HAP-1 (cell line): ENCODE results near the gene ASCL2.

Experiments
- DNase-seq, 2 experiments: peaks; one replicate each; pipeline ENCODE4 v3.0.0-alpha.2; 2016 to 2020; ENCODE audit warnings: low spot score in 2 of 2
- H3K27me3 ChIP-seq: fragments of 250-450 bp; sonication (Bioruptor Pico); 2 replicates; pipeline ENCODE4 v1.5.1; 2020; ENCODE audit warnings: low read depth, mild to moderate bottlenecking, moderate library complexity
- H3K36me3 ChIP-seq: fragments of 250-450 bp; sonication (Bioruptor Pico); replicated peaks from 2 replicates; pipeline ENCODE4 v1.5.1; 2020; ENCODE audit warnings: mild to moderate bottlenecking
- H3K4me1 ChIP-seq: fragments of 250-450 bp; sonication (Bioruptor Pico); 2 replicates; pipeline ENCODE4 v1.5.1; 2020; ENCODE audit warnings: mild to moderate bottlenecking
- H3K4me3 ChIP-seq: fragments of 250-450 bp; sonication (Bioruptor Pico); 2 replicates; pipeline ENCODE4 v1.5.1; 2020; ENCODE audit warnings: mild to moderate bottlenecking, moderate library complexity
- H3K9me3 ChIP-seq: fragments of 250-450 bp; sonication (Bioruptor Pico); 2 replicates; pipeline ENCODE4 v1.5.1; 2020; ENCODE audit warnings: mild to moderate bottlenecking, moderate library complexity
- in situ Hi-C: fragments of 300-500 bp; cut with MboI; formaldehyde crosslinking; loops from 3 replicates; pipeline ENCODE4 v1.14.3; 2020; ENCODE audit warnings: low sequenced_read_pairs, inconsistent platforms, mixed read lengths

The ASCL2 gene

DNA sequence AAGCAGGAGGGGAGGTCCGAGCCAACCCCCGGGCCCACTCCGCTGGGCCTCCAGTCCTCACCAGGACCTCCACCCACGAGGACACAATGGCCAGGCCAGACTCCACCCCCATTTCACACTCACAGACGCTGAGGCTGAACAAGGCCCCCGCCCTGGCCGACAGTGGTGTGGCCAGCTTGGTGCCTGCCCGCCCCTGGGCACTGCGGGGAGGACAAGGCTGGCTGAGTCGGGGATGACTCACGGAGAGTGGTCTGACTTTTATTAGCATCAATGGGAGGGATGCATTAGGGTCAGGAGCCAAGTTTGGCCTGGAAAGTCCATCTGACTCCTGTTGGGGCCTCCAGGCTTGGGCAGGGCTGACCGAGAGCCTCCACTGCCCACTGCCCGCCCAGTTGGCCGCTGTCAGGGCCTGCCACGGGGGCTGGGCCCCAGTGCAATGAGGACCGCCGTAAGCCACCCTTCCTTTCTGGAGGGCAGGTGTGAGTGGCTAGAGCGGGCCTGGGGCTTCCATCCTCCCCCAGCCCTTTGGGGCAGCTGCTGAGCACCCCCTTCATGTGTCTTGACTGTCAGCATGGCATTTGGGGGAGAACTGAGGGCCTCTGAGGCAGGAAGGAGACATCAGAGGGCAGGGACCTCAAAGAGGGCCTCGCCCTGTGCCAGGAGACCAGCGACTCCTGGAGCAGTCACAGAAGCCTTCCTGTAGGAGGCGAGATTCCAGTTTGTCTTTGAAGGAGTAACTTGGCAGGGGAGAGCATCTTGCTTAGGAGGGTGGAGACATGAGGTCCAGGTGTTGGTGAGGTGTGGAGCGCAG, 42.0 kb upstream of the ASCL2 start:
- Histone ChIP-seq H3K4me1 (no peaks in the 10 kb centered on the region), H3K4me3 (no peak overlapping the region), H3K9me3 (no peaks in the 10 kb centered on the region), H3K27me3 (no peaks in the 10 kb centered on the region), H3K36me3 (no peaks in the 10 kb centered on the region)
- in situ Hi-C loops, result no loop called here
- no peak for DNase-seq

DNA sequence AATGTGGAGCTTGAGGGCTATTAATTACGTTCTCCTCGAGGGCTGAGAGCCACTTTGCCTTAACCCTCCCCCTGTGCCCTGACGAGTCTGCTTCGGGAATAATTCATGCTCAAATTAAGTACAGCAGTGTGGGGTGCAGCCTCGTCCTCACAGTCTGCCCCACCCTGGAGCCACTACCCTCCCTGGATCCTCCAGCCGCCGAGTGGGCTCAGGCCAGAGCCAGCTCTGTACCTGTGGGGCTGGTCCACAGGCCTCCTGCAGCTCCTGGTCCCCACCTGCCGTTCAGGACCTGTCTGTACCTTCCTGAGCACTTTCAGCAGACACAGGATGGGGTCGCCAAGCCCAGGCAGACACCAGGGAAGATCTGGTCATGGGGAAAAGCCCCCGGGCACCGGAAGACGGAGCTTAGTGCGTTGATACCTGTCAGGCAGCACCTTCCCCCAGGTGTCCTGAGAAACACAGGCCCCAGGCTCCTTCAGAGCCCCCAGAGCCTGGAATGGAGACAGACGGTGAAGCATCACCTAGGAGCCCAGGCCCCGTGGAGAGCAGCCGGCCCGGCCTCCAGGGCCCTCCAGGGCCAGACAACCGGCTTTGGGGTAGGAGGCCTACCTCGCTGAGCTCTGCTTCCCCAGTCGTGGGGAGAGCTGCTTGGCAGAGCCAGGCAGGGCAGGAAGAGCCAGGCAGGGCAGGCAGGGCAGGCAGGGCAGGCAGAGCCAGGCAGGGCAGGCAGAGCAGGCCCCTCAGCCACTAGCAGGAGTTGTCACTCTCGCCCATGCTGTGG, 41.2 kb upstream of the ASCL2 start:
- in situ Hi-C loops, result no loop called here
- no peaks in the 10 kb centered on the region for H3K4me1 ChIP-seq

DNA sequence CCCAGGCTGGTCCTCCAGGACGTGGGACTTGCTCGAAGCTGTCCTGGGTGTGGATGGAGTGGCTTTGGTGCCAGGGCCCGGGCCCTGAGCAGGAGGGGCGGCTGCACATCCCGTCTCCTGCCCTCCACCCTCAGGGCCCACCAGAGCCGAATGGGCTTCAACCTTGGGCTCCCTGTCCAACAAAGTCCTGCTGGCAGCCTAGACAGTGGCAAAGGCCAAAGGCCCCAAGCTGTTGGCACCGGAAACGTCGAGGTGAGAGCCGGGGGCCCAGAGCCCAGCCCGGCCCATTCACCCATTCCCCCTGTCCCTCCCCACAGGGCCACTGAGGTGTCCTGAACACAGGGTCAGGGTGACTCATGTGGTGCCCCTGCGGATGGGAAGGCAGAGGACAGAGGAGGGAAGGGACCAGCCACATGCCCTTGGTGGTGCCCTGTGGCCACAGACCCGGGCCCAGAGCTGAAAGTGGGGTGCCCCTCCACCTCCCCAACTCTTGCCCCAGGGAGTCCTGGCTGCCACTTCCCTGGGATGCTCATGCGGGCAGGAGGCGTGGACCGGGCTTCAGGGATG, 40.5 kb upstream of the ASCL2 start:
- Histone ChIP-seq H3K4me1 (no peaks in the 10 kb centered on the region), H3K36me3 (no peaks in the 10 kb centered on the region), H3K9me3 (no peaks in the 10 kb centered on the region), H3K27me3 (no peaks in the 10 kb centered on the region), H3K4me3 (no peak overlapping the region)
- in situ Hi-C loops, result no loop called here
- DNase-seq, result no peak

More for the DNA sequence above, 41.2 kb upstream of the ASCL2 start:
- H3K27me3 ChIP-seq, result no peaks in the 10 kb centered on the region
- no peaks in the 10 kb centered on the region for H3K9me3 ChIP-seq
- H3K4me3 ChIP-seq, result no peak overlapping the region
- DNase-seq, result no peak
- no peaks in the 10 kb centered on the region for H3K36me3 ChIP-seq

DNA sequence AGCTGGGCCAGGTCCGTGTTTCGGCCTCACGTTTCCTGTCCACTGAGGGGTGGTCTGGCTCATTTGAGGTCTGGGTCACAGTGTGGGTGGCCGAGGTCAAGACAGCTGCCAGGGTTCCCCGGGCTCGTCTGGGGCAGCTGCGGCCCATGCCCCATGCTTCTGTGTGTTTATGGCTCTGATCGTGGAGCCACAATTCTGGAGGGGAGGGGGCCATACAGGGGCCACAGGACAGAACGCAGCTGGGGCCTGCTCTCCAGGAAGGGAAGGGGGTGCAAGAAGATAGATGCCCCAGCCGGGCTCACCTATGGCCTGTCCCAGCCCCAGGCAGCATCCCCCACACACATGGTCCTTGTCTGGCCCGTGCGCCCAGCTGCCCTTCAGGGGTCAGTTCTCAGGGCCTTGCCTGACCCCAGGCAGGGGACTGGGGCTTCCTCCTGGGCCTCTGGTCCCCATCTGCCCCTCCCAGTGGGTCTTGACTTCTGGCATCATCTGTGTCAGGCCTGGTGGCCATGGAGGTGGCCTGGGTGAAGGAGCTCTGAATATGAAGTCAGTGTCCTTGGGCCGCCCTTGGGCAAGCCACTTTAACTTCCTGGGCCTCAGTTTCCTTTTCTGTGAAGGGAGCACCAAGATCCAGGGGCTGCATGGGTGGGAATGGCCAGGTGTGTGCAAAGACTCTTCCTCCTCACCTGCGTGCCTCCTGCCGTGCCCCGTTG, 39.8 kb upstream of the ASCL2 start:
- H3K9me3 ChIP-seq, result no peaks in the 10 kb centered on the region
- in situ Hi-C loops, result no loop called here
- DNase-seq, result no peak
- no peak overlapping the region for H3K4me3 ChIP-seq
- no peaks in the 10 kb centered on the region for H3K36me3 ChIP-seq
- no peaks in the 10 kb centered on the region for H3K27me3 ChIP-seq
- H3K4me1 ChIP-seq, result no peaks in the 10 kb centered on the region

DNA sequence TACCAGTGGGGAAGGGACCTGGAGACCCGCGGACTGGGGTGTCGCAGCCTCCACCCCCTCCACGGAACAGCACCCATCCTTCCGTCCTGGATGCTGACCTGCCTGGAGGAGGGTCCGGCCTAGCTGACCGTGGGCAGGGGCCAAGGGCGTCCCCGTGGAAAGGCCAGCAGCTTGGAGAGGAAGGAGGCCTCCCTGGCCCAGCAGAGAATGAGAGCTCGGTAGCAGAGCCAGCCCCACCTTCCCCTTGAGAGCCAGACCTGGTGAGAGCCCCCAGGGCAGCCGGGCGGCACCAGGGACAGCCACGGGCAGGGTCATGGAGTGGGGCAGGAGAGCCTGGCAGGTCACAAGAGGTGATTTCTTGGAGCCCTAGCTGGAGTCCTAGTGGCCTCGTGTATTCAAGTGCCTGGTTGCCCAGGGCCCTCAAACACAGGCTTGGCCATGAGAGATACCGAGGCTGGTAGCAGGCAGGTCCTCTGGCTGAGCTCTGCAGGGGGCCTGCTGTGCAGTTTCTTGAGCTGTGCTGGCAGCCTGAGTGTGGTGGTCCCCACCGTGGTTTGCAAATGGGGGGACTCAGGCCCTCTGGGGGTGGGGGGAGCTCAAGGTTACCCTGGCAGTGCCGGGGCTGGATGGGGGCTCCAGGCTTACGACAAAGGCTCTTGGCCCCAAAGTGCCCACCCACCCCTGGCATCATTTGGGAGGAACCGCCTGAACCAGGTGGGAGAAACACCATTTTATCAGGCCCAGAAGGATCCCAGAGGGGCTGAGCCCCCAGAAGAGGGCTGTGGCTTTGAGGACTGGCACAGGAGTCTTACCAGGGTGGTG, 39.1 kb upstream of the ASCL2 start:
- in situ Hi-C loops, result no loop called here
- Histone ChIP-seq H3K4me1 (no peaks in the 10 kb centered on the region), H3K27me3 (no peaks in the 10 kb centered on the region), H3K4me3 (no peak overlapping the region), H3K9me3 (no peaks in the 10 kb centered on the region), H3K36me3 (no peaks in the 10 kb centered on the region)
- DNase-seq, result no peak

DNA sequence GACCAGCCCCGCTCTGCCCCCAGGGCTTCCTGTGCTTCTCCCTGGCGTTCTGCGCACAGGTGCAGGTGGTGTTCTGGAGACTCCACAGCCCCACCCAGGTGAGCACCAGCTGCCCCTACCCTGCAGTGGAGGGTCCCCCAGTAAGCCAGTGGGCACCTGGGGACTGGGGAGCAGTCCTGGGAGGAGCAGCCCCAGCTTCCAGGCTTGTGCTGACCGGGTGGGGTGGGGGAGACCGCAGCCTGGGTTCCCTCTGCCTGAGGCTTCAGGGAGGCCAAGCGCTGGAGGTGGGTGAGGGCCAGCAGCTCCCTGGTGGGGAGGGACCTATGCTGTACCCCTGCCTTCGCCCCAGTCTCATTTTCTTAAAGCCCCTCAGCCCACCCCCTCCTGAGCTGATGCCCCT, 38.3 kb upstream of the ASCL2 start:
- Histone ChIP-seq H3K27me3 (no peaks in the 10 kb centered on the region), H3K9me3 (no peaks in the 10 kb centered on the region), H3K4me3 (no peak overlapping the region), H3K4me1 (no peaks in the 10 kb centered on the region), H3K36me3 (no peaks in the 10 kb centered on the region)
- DNase-seq, result no peak
- in situ Hi-C loops, result no loop called here

DNA sequence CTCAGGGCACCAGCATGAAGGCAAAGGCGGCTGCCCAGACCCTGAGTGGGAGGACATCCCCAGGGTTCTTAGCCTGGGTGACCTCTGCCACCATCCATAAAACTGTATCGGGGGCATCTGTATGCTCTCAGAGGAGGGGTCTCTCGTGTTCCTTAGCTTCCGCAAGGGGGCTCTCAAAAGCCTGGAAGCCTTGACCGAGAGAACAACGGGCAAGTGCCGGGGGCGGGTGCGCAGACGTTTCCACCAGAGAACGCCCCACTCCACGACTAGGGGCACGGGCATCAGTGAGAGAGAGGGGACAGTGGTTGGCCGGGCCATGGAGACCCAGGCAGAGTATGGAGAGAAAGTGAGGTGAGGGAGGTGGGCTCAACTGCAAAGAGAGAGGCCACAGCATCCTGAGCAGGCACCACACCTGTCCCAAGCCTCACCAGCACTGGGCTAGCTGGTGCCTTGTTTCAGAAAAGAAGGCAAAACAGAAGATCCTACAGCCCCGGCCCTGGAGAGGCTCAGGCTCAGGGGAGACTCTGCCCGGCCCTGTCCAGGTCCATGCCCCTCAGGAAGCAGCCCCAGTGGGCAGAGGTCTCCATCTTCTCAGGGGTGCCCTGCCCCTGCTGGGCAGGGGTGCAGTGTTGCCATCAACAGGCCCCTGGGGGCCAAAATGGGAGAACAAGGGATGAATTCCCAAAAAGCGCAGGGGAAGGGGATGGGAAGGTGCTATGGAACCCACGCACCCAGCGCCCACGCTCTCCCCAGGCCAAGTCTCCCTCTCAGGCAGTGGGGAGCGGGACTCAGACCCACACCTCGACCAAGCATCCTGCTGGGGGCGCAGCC, 37.3 kb upstream of the ASCL2 start:
- DNase-seq, result no peak
- H3K27me3 ChIP-seq, result no peaks in the 10 kb centered on the region
- H3K36me3 ChIP-seq, result no peaks in the 10 kb centered on the region
- H3K4me1 ChIP-seq, result no peaks in the 10 kb centered on the region
- H3K4me3 ChIP-seq, result no peak overlapping the region
- in situ Hi-C loops, result no loop called here
- no peaks in the 10 kb centered on the region for H3K9me3 ChIP-seq

DNA sequence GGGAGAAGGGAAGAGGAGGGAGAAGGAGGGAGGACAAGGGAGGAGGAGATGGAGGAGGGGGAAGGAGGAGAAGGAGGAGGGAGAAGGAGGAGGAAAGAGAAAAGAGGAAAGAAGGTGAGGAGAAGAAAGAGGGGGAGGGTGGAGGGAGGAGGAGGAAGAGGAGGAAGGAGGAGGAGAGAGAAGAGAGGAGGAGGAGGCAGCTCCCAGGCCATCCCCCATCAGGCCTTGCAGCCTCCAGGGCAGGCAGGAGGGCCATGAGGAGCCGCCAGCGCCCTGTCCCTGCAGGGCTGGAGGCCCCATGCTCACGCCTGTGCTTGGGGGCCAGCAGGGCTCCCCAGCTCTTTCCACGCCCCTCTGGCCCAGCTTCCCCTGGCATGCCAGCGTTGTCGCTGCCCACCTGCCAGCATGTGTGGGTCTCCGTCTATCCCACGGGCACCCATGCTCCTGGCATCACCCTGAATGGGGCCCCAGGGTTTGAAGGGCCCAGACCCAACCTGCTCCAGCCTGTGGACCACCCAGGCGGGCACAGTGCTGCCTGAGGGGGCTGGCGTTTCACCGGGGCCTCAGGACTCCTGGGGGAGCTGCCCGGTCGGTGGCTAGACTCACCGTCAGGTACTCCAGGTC, 36.6 kb upstream of the ASCL2 start:
- in situ Hi-C loops, result no loop called here
- DNase-seq, result no peak

DNA sequence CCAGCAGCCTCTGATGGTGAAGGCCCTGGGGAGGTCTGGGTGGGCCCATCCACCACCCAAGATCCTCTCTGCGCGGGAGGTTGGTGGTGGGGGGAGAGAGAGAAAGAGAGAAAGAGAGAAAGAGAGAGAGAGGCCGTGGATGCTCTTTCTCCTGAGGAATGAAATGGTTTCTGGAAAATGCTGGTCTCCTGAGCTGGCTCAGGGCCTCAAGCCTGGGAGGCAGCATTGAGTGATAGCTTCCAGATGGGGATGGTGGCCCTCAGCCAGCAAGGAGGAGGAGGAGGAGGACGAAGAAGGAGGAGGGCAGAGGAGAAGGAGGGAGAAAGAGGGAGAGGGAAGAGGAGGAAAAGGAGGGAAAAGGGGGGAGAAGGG, 36.0 kb upstream of the ASCL2 start:
- no peaks in the 10 kb centered on the region for H3K36me3 ChIP-seq
- H3K27me3 ChIP-seq, result no peaks in the 10 kb centered on the region
- H3K9me3 ChIP-seq, result no peaks in the 10 kb centered on the region
- in situ Hi-C loops, result no loop called here
- no peak overlapping the region for H3K4me3 ChIP-seq
- H3K4me1 ChIP-seq, result no peaks in the 10 kb centered on the region
- no peak for DNase-seq

More for the DNA sequence above, 36.6 kb upstream of the ASCL2 start:
- Histone ChIP-seq H3K4me1 (no peaks in the 10 kb centered on the region), H3K27me3 (no peaks in the 10 kb centered on the region), H3K4me3 (no peak overlapping the region), H3K9me3 (no peaks in the 10 kb centered on the region), H3K36me3 (no peaks in the 10 kb centered on the region)

DNA sequence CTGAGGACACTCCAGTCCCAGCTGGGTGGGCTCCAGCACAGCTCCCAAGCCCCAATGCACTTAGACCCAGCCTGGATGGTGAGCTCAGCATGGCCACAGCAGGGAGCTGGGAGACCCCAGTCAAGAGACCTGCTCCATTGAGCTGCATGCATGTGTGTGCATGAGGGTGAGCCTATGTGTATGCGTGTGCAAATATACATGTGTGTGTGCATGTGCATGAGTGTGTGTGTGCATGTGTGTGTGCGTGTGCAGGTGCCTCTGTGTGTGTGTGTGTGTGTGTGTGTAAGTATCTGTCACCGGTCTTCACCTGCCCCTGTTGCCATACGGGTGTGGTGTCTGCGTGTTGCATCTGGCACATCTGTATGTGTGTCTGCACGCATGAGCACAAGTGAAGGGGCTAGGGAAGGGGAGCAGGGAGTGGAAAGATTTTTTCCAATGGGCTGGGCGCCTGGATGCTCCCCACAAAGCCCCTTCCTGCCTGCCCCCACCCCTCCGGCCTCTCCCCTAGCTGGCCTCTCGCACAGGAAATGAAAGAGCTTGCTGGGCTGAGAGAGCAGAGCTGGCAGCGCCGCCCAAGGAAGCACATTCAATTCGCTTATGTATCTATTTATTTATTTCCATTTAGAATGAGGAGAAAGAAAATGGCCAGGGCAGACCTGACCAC, 35.5 kb upstream of the ASCL2 start:
- H3K36me3 ChIP-seq, result no peaks in the 10 kb centered on the region
- DNase-seq, result no peak
- no peaks in the 10 kb centered on the region for H3K9me3 ChIP-seq
- no peak overlapping the region for H3K4me3 ChIP-seq
- no peaks in the 10 kb centered on the region for H3K27me3 ChIP-seq
- no peaks in the 10 kb centered on the region for H3K4me1 ChIP-seq
- in situ Hi-C loops, result no loop called here

DNA sequence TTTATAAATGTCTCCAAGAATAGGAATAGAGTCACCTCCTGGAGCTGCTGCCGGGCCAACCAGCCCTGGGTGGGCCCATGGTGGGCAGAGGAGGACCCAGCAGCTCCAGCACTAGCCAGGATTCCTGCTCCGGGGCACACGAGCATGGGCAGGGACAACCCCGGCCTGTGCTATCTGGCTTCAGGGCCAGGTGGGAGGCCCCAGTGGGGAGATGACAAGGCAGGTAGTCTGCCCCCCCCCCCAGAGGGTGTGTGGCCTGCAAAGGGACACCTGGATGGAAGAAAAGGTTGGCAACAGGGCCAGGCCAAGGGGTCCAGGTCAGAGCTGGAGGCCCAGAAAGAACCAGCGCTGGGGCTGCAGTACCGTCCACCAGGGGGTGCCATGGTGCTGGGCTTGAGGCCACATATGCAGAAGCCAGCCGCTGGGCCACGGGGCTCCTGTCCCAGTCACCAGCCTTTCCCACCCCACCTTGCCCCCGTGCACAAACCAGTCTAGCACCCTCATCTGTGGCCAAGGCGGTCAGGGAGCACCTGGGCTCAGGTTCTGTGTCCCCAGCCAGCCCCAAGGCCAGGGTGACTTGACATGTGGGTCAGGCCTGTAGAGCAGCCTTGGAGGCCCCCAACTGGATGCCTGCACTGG, 34.9 kb upstream of the ASCL2 start:
- Histone ChIP-seq H3K4me1 (no peaks in the 10 kb centered on the region), H3K9me3 (no peaks in the 10 kb centered on the region), H3K36me3 (no peaks in the 10 kb centered on the region), H3K4me3 (no peak overlapping the region), H3K27me3 (no peaks in the 10 kb centered on the region)
- DNase-seq, result peak; percentile 25 to 88
- in situ Hi-C loops, result no loop called here
